GM12878 (cell line): Measurements from ENCODE around the gene CDCA8. TPM values are rescaled to one million over a fixed set of nuclear protein-coding genes. Genes with fewer than 3 reads are reported as not detected.

Source experiments
- E2F4 ChIP-seq: IDR thresholded peaks from 2 replicates; pipeline ENCODE4 v1.6.1; 2012; ENCODE audit warnings: low read depth, low read length, improper control_type of control experiment
- STAT1 ChIP-seq: fragments of 450-650 bp; conservative IDR thresholded peaks from 2 replicates; pipeline ENCODE4 v1.6.1; 2014; ENCODE audit warnings: antibody characterized with exemption, mild to moderate bottlenecking
- polyA plus RNA-seq, 11 experiments: library from polyadenylated mRNA; depleted of rRNA in 4 of 11; unstranded in 6 of 11; stranded (reverse) in 5 of 11; fragments of >200 nt; fragmentation: Nextera tagmentation in 4 of 11; fragmentation: Illumina TruSeq in 1 of 11; extraction: Ambion mirVana in 4 of 11; extraction: Trizol in 1 of 11; gene quantifications; 1 replicate in 1 of 11; 2 replicates in 10 of 11; pipeline versions ENCODE4 v1.2.1 to v1.2.3, GENCODE V29; 2011 to 2016; ENCODE audit warnings: inconsistent platforms in 2 of 11, missing spikeins in 2 of 11, low read depth in 1 of 11
- total RNA-seq, 4 experiments: library from RNA; depleted of rRNA in 3 of 4; stranded (reverse); fragments of >200 nt in 3 of 4; fragmentation: Illumina TruSeq in 1 of 4; extraction: Trizol in 1 of 4; gene quantifications; 2 replicates each; pipeline versions ENCODE4 v1.2.1 to v1.2.3, GENCODE V29; 2013 to 2021
- TF ChIP-seq, protein P1 (sequence below): IDR thresholded peaks from 2 replicates; pipeline ENCODE4 v1.6.1; 2012; ENCODE audit warnings: improper control_type of control experiment, low read depth, low read length; ENCODE audit not compliant: insufficient replicate concordance
- TF ChIP-seq, protein P2 (sequence below): IDR thresholded peaks from 2 replicates; pipeline ENCODE4 v1.6.1; 2011; ENCODE audit warnings: low read depth, low read length, improper control_type of control experiment, borderline replicate concordance

CDCA8 gene
- total and polyA plus RNA-seq, 10 of the 15 experiments (the other 5 are each of a cell fraction or from before 2014, with no cell fraction given): 21.3 to 98.1 (median 61.4) TPM

GRCh38 chr1:37723390-37724078 lies 31.2 kb downstream of the CDCA8 start (continued):
- TF ChIP-seq, protein P1, sequence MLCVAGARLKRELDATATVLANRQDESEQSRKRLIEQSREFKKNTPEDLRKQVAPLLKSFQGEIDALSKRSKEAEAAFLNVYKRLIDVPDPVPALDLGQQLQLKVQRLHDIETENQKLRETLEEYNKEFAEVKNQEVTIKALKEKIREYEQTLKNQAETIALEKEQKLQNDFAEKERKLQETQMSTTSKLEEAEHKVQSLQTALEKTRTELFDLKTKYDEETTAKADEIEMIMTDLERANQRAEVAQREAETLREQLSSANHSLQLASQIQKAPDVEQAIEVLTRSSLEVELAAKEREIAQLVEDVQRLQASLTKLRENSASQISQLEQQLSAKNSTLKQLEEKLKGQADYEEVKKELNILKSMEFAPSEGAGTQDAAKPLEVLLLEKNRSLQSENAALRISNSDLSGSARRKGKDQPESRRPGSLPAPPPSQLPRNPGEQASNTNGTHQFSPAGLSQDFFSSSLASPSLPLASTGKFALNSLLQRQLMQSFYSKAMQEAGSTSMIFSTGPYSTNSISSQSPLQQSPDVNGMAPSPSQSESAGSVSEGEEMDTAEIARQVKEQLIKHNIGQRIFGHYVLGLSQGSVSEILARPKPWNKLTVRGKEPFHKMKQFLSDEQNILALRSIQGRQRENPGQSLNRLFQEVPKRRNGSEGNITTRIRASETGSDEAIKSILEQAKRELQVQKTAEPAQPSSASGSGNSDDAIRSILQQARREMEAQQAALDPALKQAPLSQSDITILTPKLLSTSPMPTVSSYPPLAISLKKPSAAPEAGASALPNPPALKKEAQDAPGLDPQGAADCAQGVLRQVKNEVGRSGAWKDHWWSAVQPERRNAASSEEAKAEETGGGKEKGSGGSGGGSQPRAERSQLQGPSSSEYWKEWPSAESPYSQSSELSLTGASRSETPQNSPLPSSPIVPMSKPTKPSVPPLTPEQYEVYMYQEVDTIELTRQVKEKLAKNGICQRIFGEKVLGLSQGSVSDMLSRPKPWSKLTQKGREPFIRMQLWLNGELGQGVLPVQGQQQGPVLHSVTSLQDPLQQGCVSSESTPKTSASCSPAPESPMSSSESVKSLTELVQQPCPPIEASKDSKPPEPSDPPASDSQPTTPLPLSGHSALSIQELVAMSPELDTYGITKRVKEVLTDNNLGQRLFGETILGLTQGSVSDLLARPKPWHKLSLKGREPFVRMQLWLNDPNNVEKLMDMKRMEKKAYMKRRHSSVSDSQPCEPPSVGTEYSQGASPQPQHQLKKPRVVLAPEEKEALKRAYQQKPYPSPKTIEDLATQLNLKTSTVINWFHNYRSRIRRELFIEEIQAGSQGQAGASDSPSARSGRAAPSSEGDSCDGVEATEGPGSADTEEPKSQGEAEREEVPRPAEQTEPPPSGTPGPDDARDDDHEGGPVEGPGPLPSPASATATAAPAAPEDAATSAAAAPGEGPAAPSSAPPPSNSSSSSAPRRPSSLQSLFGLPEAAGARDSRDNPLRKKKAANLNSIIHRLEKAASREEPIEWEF: no peak
- TF ChIP-seq, protein P2, sequence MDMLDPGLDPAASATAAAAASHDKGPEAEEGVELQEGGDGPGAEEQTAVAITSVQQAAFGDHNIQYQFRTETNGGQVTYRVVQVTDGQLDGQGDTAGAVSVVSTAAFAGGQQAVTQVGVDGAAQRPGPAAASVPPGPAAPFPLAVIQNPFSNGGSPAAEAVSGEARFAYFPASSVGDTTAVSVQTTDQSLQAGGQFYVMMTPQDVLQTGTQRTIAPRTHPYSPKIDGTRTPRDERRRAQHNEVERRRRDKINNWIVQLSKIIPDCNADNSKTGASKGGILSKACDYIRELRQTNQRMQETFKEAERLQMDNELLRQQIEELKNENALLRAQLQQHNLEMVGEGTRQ: no peak
- TF ChIP-seq STAT1 (no peak), E2F4 (no peak)
